Body of pancreas (tissue), 4 donors: ENCODE measurements around the gene ZNF581. TPM values are rescaled to one million over a fixed set of nuclear protein-coding genes. Genes with fewer than 3 reads are reported as not detected.
A peak's percentile ranks its signal among the peaks of the same experiment; 100 is the strongest.

Source experiments
- ATAC-seq: fragments of 150-250 bp; one replicate; pipeline ENCODE4 v1.9.1; 2016
- DNase-seq, 4 donors: peaks; one replicate each; pipeline ENCODE4 v3.0.0-alpha.2; 2019
- H3K27ac ChIP-seq, 4 donors: fragments of 200-600 bp; sonication (generic); 1 replicate in 3 of 4; 2 replicates in 1 of 4; pipeline versions ENCODE4 v1.5.1 to v1.6.1; 2016 to 2019; ENCODE audit warnings: mild to moderate bottlenecking in 1 of 4, mixed read lengths in 1 of 4, moderate library complexity in 1 of 4
- H3K27me3 ChIP-seq, 2 donors: fragments of 200-600 bp; sonication (generic); one replicate each; pipeline ENCODE4 v1.6.0; 2016; ENCODE audit warnings: mild to moderate bottlenecking in 1 of 2
- H3K36me3 ChIP-seq, 2 donors: fragments of 200-600 bp; sonication (generic); replicated peaks in 1 of 2; 2 replicates each; pipeline ENCODE4 v1.5.1; 2016; ENCODE audit warnings: low read depth in 2 of 2; ENCODE audit not compliant: insufficient read depth in 1 of 2
- H3K4me1 ChIP-seq: fragments of 200-600 bp; sonication (generic); one replicate; pipeline ENCODE4 v1.6.0; 2016
- H3K4me3 ChIP-seq, 2 donors: fragments of 200-600 bp; sonication (generic); 1 replicate in 1 of 2; 2 replicates in 1 of 2; pipeline ENCODE4 v1.5.1; 2016 to 2019
- H3K9me3 ChIP-seq, 3 donors: fragments of 200-600 bp; sonication (generic); 1 replicate in 2 of 3; 2 replicates in 1 of 3; pipeline ENCODE4 v1.5.1; 2016
- CTCF ChIP-seq, 7 experiments: fragments of 450-650 bp in 4 of 7; fragments of 200-600 bp in 3 of 7; sonication (generic) in 3 of 7; IDR thresholded peaks; one replicate each; pipeline ENCODE4 v1.5.1; 2016 to 2019; ENCODE audit warnings: antibody characterized with exemption in 7 of 7
- POLR2A ChIP-seq, 3 donors: fragments of 450-650 bp; IDR thresholded peaks; one replicate each; pipeline ENCODE4 v1.6.1; 2016; ENCODE audit warnings: antibody characterized with exemption in 3 of 3, mild to moderate bottlenecking in 2 of 3
- WGBS, 2 donors: methylation state at CpG; one replicate each; pipeline ENCODE4 v1.1.5; 2017; 5-methylcytosine and 5-hydroxymethylcytosine counted together
- intact Hi-C: fragments of 100-400 bp; cut with DNase I; formaldehyde crosslinking; loops from one replicate; pipeline ENCODE4 v1.15.1; 2023
- total RNA-seq, 2 donors: library from RNA; depleted of rRNA; stranded (reverse); fragments of >200 nt; gene quantifications; one replicate each; pipeline ENCODE4 v1.1.0, GENCODE V29; 2016

The ZNF581 gene
- total RNA-seq, 2 donors from 2014 or later: 16.8 to 20.2 TPM

GRCh38 chr19:55676383-55676782 is 32.9 kb downstream of the ZNF581 start:
- WGBS, 2 donors: 21% methylated on average over 5 of the region's 5 CpGs
- DNase-seq (peak; percentile 86 to 93 (median 90)), ATAC-seq (peak; percentile 57)
- Histone ChIP-seq H3K4me3 (no peak overlapping the region), H3K27ac (peak overlapping the region; percentile 5 to 95 (median 86)), H3K4me1 (peaks cover 67% of the 10 kb centered on the region), H3K36me3 (peaks cover 0 to 9% of the 10 kb centered on the region in 2 donors), H3K9me3 (no peaks in the 10 kb centered on the region), H3K27me3 (no peaks in the 10 kb centered on the region)
- intact Hi-C loops: loop anchor here (10.0 kb wide), 1 partner anchor 1222 kb away; no protein-coding TSS in a partner anchor
- TF ChIP-seq CTCF (IDR thresholded peaks at IDR 0.05) (peak in 4 of 7 experiments; percentile 30 to 48 (median 40)), POLR2A (IDR thresholded peaks at IDR 0.05) (peak in 2 of 3 donors; percentile 35 to 52)

- ATAC-seq (no peak), DNase-seq (no peak)
- WGBS, 2 donors: 40 to 44% methylated on average over 7 of the region's 7 CpGs
- Histone ChIP-seq H3K9me3 (no peaks in the 10 kb centered on the region), H3K36me3 (peaks cover 0 to 9% of the 10 kb centered on the region in 2 donors), H3K27me3 (no peaks in the 10 kb centered on the region), H3K27ac (peak overlapping the region; percentile 40 to 95 (median 86)), H3K4me3 (no peak overlapping the region), H3K4me1 (peaks cover 73% of the 10 kb centered on the region)
- TF ChIP-seq POLR2A (IDR thresholded peaks at IDR 0.05): no peak
- no peak for TF ChIP-seq CTCF (IDR thresholded peaks at IDR 0.05)
- intact Hi-C loops: loop anchor here (10.0 kb wide), 1 partner anchor 1222 kb away; no protein-coding TSS in a partner anchor
Measured at GRCh38 chr19:55676889-55677505, 33.5 kb downstream of the ZNF581 start.

GRCh38 chr19:55677572-55678028 is 34.2 kb downstream of the ZNF581 start:
- H3K4me1 ChIP-seq: peaks cover 77% of the 10 kb centered on the region
- H3K4me3 ChIP-seq: no peak overlapping the region
- H3K36me3 ChIP-seq: peaks cover 0 to 9% of the 10 kb centered on the region in 2 donors
- no peaks in the 10 kb centered on the region for H3K27me3 ChIP-seq
- peak overlapping the region; percentile 43 to 95 (median 86) for H3K27ac ChIP-seq
- peak; percentile 51 to 76 (median 66) for DNase-seq
- H3K9me3 ChIP-seq: no peaks in the 10 kb centered on the region
- intact Hi-C loops: loop anchor here (10.0 kb wide), 1 partner anchor 1223 kb away; no protein-coding TSS in a partner anchor
- 13 to 29% methylated on average over 6 of the region's 6 CpGs for WGBS, 2 donors
- ATAC-seq: peak; percentile 19
- no peak for TF ChIP-seq CTCF (IDR thresholded peaks at IDR 0.05)
- peak in 1 of 3 donors; percentile 6 for TF ChIP-seq POLR2A (IDR thresholded peaks at IDR 0.05)

GRCh38 chr19:55678121-55678671 is 34.7 kb downstream of the ZNF581 start:
- Histone ChIP-seq H3K9me3 (no peaks in the 10 kb centered on the region), H3K4me1 (peaks cover 83% of the 10 kb centered on the region), H3K4me3 (no peak overlapping the region), H3K27ac (peak overlapping the region; percentile 43 to 95 (median 86)), H3K27me3 (no peaks in the 10 kb centered on the region), H3K36me3 (peaks cover 0 to 9% of the 10 kb centered on the region in 2 donors)
- 80% methylated on average over 21 of the region's 21 CpGs for WGBS, 2 donors
- intact Hi-C loops: loop anchor here (10.0 kb wide), 1 partner anchor 1223 kb away; no protein-coding TSS in a partner anchor
- ATAC-seq: no peak
- DNase-seq: peak in 1 of 4 donors; percentile 70
- no peak for TF ChIP-seq CTCF (IDR thresholded peaks at IDR 0.05)
- TF ChIP-seq POLR2A (IDR thresholded peaks at IDR 0.05): no peak
